GM08714 (cell line): ENCODE results near the gene PHF19.

ENCODE experiments used
- H3K4me3 ChIP-seq: fragments of 200-500 bp; sonication (Bioruptor generic); 2 replicates; pipeline ENCODE4 v1.5.1; 2014; ENCODE audit warnings: mild to moderate bottlenecking, low read length, inconsistent platforms
- ZNF274 ChIP-seq: IDR thresholded peaks from 2 replicates; pipeline ENCODE4 v1.6.1; 2012; ENCODE audit warnings: mild to moderate bottlenecking, low read depth, low read length

Gene PHF19

DNA sequence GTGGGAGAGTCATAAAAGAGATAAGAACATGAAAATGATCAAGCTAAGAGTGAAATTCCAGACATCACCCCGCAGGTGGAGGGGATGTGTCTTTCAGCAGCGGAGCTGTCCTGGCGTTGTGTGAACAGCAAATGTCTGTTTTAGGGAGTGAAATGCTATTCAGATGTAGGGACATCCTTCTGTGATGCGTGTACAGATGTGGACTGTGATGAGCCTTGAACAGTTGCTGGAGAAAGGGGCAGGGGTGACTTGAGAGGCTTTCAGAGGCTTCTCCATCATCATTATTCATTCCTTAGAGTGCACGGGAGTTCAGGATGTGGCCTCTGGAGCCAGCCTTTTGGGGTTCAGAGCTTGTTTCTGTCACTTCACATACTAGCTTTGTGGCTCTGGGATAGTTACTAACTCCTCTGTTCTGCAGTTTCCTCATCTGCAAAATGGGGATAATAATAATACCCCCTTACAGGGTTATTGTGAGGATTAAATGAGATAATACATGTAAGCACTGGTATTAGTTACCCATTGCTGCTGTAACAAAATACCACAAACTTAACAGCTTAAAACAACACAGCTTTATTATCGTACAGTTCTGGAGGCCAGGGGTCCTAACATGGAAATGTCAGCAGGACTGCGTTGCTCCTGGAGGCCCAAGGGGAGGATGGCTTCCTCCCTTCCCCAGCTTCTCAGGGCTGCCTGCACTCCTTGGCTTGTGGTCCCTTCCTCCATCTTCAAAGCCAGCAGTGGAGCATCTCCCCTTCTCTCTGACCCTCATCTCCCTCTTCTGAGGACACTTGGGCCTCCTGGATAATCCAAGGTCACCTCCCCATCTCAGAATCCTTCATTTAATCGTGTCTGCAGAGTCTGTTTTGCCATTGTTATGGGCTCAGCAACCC lies 40.2 kb upstream of the PHF19 start:
- TF ChIP-seq ZNF274 = no peak
- no peak overlapping the region for H3K4me3 ChIP-seq

DNA sequence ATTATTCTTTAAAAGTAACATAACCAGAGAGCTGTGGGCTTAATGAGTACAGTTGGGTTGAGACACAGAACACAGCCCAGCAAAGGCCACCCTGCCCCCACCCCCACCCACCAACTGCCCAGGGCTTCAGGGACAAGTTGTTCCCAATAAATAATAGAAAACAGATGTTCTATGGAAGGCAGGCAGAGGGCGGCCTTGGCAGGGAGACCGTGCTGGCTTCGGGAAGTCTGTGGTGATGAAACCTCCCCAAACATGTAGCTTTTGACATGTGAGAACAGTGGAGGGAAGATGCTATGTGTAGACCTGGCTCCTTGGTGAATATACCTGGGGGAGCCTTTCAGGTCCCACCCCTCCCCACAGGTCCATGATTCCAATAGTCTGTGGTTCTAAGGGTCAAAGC lies 39.6 kb upstream of the PHF19 start:
- H3K4me3 ChIP-seq = no peak overlapping the region
- no peak for TF ChIP-seq ZNF274

DNA sequence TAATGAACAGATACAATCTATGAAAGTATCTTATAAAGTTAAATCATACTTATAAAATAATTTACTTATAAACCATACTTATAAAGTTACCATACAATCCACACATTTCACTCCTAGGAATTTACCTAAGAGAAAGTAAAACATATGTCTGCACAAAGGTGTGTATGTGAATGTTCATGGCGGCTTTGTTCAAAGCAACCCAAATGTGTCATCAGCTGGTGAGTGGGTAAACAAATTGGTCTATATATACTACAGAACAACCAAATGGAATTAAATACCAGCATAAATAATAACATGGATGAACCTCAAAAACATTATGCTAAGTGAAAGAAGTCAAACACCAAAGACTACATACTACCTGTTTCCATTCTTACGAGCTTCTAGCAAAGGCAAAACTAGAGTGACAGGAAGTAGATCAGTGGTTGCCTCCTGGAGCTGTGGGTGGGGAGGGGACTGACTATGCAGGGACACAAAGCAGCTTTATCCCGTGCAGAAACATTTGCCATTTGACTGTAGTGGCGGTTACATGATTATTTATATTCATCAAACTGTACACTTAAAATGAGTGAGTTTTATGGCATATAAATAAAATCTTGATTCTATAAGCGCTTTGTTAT lies 39.0 kb upstream of the PHF19 start:
- H3K4me3 ChIP-seq = no peak overlapping the region
- no peak for TF ChIP-seq ZNF274

DNA sequence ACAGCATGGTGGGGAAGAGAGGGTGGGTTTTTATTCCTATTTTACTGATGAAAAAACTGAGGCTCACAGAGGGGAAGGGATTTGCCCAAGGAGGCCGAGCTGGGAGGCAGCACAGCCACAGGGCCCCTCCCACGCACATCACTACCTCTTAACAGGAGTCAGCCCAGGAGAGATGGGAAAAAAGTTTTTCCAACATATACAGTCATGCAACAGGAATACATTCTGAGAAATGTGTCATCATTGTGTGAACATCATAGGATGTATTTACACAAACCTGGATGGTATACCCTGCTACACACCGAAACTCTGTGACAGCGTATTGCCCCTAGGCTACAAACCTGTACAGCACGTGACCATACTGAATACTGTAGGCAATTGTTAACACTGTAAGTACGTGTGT lies 38.0 kb upstream of the PHF19 start:
- no peak overlapping the region for H3K4me3 ChIP-seq
- no peak for TF ChIP-seq ZNF274

DNA sequence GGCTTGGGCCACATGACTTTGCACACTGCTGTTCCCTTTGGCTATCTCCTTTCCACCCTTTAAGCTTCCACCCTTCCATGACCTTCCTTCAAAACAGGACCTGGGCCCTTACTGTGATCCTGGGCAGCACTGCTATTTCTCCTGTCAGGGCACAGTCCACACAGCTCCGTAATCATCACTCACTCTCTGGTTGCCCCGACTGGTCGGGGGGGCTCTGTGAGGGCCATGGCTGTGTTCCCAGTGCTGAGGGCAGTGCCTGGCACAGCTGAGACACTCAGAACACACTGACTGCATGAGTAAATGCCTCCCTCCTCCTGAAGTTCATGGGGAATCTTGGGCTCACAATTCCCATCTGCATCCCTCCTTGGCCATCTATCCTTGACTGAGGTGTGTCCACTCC lies 37.4 kb upstream of the PHF19 start:
- TF ChIP-seq ZNF274 = no peak
- no peak overlapping the region for H3K4me3 ChIP-seq

DNA sequence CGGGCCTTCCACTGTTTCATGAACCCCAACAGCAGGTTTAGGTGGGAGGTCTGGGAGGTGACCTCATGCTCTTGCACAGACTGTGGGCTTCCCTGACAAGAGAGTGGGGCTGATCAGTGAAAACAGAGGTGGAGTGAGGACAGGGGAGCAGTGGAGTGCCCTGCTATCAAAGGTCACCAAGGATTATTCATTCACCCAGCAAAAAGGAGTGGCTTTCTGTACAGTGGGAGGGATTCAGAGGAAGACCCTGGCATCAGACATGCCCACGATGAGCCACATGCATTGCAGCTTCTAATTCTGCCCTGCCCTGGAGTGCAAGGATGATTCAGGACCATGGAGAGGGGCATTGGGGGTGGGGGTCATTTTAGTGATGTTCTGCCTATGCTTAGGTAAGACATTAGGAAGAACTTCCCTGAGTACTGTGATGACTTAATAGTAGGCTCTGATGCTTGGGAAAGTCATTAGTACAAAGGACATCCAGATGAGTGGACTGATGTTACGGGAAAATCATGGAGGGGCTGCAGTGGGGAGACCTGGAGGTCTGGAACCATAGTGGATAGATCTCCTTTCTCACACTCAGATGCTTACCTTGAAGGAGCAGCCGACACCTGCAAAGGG lies 36.8 kb upstream of the PHF19 start:
- no peak overlapping the region for H3K4me3 ChIP-seq
- no peak for TF ChIP-seq ZNF274

DNA sequence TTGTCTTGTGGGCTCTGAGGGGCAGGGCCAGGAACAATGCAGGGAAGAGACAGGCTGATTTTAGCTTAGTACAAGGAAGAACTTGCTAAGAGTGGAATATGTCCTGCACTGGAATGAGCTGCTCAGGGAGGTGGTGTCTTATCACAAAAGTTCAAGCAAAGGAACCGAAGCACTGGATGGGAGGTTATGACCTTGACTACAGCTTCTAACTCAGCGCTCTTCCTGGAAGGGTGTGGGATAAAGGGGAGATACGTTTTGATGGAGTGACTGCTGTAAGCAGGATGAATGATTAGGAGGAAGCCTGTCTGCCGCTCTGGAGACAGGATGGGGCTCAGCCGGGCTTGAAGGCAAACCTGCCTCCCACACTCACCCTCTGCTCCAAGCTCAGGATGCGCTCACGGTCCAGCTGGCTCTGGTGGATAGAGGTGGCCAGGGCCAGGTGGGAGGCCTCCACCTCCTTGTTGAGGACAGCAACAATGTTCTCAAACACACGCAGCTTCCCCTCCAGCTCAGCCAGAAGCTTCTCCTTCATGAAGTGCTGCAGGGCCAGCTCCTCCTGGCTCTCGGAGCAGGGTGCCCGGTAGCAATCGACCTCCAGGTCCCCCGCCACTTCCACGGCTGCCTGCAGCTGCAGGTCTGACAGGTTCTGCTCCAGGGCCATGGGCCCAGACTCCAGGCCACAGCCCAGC lies 36.1 kb upstream of the PHF19 start:
- TF ChIP-seq ZNF274 = no peak
- no peak overlapping the region for H3K4me3 ChIP-seq

DNA sequence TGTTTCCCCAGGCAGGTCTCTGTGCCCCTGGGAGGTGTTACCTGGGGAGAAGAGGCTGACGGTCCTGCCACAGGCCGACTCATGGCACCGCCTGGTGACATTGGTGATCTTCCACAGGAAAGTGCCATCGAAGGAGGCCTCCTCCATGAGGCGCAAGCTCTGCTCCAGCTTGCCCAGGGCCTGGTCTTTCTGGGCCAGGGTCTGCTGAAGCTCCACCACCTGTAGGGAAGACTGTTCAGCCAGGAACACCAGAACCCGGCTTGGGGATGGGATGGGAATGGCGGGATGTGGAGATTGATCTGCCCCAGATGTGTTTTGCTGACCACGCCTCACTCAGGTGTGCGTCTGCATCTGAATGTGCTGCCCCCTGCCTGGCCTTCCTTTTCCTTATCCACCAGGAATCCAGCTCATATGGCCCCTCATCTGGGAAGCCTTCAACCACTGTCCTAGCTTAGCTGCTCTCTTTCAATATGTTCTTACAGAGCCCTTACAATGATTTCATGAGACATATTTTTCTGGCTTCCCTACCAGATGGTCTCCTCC lies 34.4 kb upstream of the PHF19 start:
- no peak for TF ChIP-seq ZNF274
- H3K4me3 ChIP-seq = no peak overlapping the region

DNA sequence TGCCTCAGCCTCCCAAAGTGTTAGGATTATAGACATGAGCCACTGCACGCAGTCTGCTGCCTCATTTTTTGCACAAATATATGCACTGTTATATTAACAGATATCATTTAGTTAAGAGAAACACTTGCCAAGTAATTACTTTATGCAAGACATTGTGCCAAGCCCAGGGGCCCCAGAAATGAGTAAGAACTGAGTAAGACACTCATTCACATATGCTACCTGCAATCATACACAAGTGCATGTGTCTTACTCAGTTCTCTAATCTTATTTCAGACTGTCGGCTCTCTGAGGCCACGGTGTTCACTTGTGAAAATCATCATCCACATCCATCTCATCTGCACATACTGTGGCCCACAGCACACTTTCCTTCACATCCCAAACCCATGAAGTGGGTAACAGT lies 33.7 kb upstream of the PHF19 start:
- TF ChIP-seq ZNF274 = no peak
- no peak overlapping the region for H3K4me3 ChIP-seq

DNA sequence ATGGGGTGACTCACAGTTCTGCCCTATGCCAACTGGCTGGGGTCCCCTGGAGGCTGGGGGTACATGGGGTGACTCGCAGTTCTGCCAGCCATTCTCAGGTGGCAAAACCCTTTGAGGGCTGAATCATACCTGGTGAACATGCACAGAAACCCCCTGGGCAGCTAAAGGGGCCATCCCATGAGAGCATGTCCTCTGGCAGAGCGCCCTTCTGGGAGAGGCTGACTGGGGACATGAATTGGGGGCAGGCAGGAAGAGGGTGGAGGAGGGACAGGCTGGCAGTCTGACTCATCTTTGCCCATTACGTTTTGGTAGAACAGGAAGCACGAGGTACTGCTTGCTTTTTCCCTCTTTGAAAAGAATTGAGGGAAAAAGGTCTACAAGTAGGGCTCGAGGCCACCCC lies 32.9 kb upstream of the PHF19 start:
- no peak overlapping the region for H3K4me3 ChIP-seq

DNA sequence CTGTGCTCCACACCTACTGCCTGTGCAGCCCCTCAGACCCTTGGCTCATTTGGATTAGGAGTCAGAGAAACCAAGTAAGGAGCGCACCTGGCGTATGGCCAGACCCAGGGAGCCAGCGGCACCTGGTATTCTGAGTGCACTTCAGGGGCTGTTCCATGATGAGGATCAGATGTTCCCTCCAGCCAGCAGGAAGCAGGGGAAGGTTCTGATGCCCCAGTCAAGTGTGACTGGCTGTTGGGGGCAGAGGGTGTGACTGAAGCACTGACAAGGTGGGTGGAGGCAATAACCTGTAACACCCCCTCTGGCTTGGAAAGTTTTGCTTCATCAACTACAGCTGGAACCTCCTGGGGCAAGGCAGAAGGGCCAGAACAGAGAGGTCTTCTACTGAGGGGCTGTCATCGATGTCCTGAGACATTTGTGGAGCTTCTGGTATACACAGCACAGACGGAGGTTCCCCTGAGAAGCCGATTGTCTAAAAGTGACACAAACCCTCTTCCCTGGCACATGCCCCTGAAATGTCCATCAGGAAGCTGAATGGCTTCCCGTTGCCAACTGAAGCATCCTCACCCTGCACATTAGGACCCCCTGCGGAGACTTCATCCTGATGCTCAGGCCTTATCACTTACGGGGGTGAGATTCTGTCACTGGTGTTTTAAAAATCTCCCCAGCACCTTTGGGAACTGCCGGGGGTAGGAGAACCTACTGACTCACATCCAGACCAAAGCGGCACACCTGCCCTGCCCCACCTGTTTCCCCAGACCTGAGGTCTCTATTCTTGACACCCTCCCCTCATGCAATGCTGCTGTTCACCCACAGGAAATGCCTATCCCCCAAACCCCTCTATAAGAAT lies 28.6 kb upstream of the PHF19 start:
- H3K4me3 ChIP-seq = no peak overlapping the region
- no peak for TF ChIP-seq ZNF274

More for the DNA sequence above, 32.9 kb upstream of the PHF19 start:
- TF ChIP-seq ZNF274 = no peak

DNA sequence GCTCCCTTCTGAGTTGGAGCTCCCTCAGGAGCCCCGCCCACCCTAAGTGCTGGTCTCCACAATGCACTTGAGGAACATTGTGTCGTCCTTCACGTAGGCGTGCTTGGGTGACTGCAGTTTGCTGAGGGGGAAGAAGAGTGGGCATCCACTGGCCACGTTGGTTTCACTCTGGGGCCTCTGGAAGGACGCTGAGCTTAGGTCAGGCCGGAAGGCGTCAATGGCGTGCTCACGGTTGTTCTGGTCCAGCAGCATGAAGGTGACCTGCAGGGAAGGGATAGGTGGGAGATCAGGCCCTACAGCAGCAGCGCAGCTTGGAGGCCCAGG lies 28.0 kb upstream of the PHF19 start:
- H3K4me3 ChIP-seq = no peak overlapping the region
- TF ChIP-seq ZNF274 = no peak

DNA sequence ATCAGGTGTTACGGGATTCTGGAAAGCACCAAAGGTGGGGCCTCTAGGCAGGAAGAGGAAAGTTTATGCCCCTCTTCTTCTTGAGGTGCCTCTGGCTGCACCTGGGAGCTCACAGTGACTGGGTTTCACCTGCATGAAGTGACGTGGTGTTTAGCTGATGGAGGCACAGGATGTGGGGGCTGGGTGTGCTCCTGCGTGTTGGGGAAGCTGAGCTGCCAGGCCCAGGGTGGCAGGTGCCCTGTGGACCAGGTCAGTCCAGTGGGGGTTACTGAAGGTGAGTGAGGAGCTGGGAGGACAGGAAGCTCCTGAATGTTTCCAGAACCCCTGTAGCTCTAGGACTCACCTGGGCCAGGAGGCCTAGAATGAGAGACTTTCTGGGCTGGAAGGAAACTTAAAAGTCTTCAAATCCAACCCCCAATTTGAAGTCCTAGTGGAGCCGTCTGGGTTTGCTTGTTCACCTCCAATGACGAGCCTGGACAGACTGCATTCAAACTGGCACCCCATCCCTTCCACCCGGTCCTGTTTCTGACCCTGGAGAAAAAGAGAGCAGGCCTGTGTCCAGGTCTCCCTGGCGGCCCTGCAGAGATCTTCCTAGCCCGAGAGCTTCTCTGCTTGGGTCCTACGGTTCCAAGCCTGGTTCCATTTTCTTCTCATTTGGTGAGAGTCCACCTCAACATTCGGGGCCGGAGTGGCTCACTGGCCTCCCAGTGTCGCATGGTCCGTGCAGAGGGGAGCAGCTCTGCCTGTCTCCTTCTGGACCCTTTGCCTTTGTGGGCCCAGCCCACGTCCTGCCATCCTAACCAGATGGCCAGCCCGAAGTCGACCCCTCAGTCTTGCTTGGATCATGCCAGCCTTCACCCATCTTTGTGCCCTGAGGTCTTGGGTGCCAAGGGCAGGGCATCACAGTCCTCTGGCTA lies 27.3 kb upstream of the PHF19 start:
- H3K4me3 ChIP-seq = no peak overlapping the region

More for the DNA sequence above, 27.3 kb upstream of the PHF19 start:
- TF ChIP-seq ZNF274 = no peak
